OCI-LY3 (cell line): Measurements from ENCODE around the gene CMTM6.

Experiments
- H2AFZ ChIP-seq: fragments of 200-600, 300-600 bp; shearing (Covaris generic); 2 replicates; pipeline ENCODE4 v1.6.0; 2014; ENCODE audit warnings: antibody characterized with exemption, low read depth, low read length
- H3K27ac ChIP-seq: fragments of 200-600, 300-600 bp; sonication (generic); 2 replicates; pipeline ENCODE4 v1.5.1; 2014; ENCODE audit warnings: mild to moderate bottlenecking, low read length, moderate library complexity, mixed read lengths
- H3K27me3 ChIP-seq: fragments of 200-600, 300-600 bp; sonication (generic); 2 replicates; pipeline ENCODE4 v1.6.1; 2014; ENCODE audit warnings: low read depth, low read length, mixed read lengths
- H3K36me3 ChIP-seq: fragments of 200-600, 300-600 bp; sonication (generic); replicated peaks from 2 replicates; pipeline ENCODE3; 2014; ENCODE audit warnings: low read depth, low read length, mixed read lengths
- H3K4me1 ChIP-seq: fragments of 300-600, 200-600 bp; sonication (generic); 2 replicates; pipeline ENCODE4 v1.6.1; 2014; ENCODE audit warnings: low read length, mixed read lengths
- H3K4me2 ChIP-seq: fragments of 200-600, 300-600 bp; sonication (generic); 2 replicates; pipeline ENCODE4 v1.6.1; 2014; ENCODE audit warnings: low read length, mixed read lengths
- H3K4me3 ChIP-seq: fragments of 300-600, 200-600 bp; sonication (generic); 2 replicates; pipeline ENCODE4 v1.5.1; 2014; ENCODE audit warnings: antibody characterized with exemption, mild to moderate bottlenecking, low read length, moderate library complexity
- H3K79me2 ChIP-seq: fragments of 300-600, 200-600 bp; shearing (Covaris generic); 2 replicates; pipeline ENCODE4 v1.6.1; 2014; ENCODE audit warnings: mild to moderate bottlenecking, low read length, mixed read lengths
- H3K9ac ChIP-seq: fragments of 300-600, 200-600 bp; shearing (Covaris generic); 2 replicates; pipeline ENCODE4 v1.6.0; 2014; ENCODE audit warnings: mild to moderate bottlenecking, low read length, moderate library complexity
- H3K9me3 ChIP-seq: fragments of 200-600, 300-600 bp; shearing (Covaris generic); 2 replicates; pipeline ENCODE4 v1.6.1; 2014; ENCODE audit warnings: low read length, mixed read lengths; ENCODE audit not compliant: insufficient read depth
- H4K20me1 ChIP-seq: fragments of 200-600, 300-600 bp; sonication (generic); 2 replicates; pipeline ENCODE4 v1.6.1; 2016; ENCODE audit warnings: low read length, mixed read lengths; ENCODE audit not compliant: insufficient read depth
- CTCF ChIP-seq: fragments of 200-600, 300-600 bp; sonication (generic); IDR thresholded peaks from 2 replicates; pipeline ENCODE4 v1.5.1; 2014; ENCODE audit warnings: antibody characterized with exemption, low read length, low read depth
- EZH2phosphoT487 ChIP-seq: fragments of 200-600 bp; shearing (Covaris generic); IDR thresholded peaks from 2 replicates; pipeline ENCODE4 v1.6.1; 2018; ENCODE audit warnings: antibody characterized with exemption, mixed run types, low read depth

The CMTM6 gene

GRCh38 chr3:32454111-32454510, 48.5 kb downstream of the CMTM6 start:
- no peak overlapping the region for H2AFZ ChIP-seq
- H3K27me3 ChIP-seq: no peaks in the 10 kb centered on the region
- no peak overlapping the region for H3K4me3 ChIP-seq
- no peak overlapping the region for H3K4me2 ChIP-seq
- peaks cover 15% of the 10 kb centered on the region for H3K4me1 ChIP-seq
- no peaks in the 10 kb centered on the region for H3K36me3 ChIP-seq
- no peak overlapping the region for H3K9ac ChIP-seq
- H3K79me2 ChIP-seq: no peaks in the 10 kb centered on the region
- TF ChIP-seq EZH2phosphoT487: no peak
- TF ChIP-seq CTCF: no peak
- H4K20me1 ChIP-seq: no peaks in the 10 kb centered on the region
- no peak overlapping the region for H3K27ac ChIP-seq
- no peaks in the 10 kb centered on the region for H3K9me3 ChIP-seq

- Histone ChIP-seq H3K4me1 (peaks cover 8% of the 10 kb centered on the region), H3K36me3 (no peaks in the 10 kb centered on the region), H3K79me2 (no peaks in the 10 kb centered on the region), H3K27ac (no peak overlapping the region), H3K9ac (no peak overlapping the region), H3K4me3 (no peak overlapping the region), H4K20me1 (no peaks in the 10 kb centered on the region), H3K4me2 (no peak overlapping the region), H2AFZ (no peak overlapping the region), H3K9me3 (no peaks in the 10 kb centered on the region), H3K27me3 (no peaks in the 10 kb centered on the region)
- no peak for TF ChIP-seq EZH2phosphoT487
- no peak for TF ChIP-seq CTCF
These were observed 49.3 kb downstream of the CMTM6 start for GRCh38 chr3:32453346-32453745.

- H4K20me1 ChIP-seq: no peaks in the 10 kb centered on the region
- no peaks in the 10 kb centered on the region for H3K79me2 ChIP-seq
- H3K4me2 ChIP-seq: no peak overlapping the region
- no peak overlapping the region for H2AFZ ChIP-seq
- H3K27ac ChIP-seq: no peak overlapping the region
- no peaks in the 10 kb centered on the region for H3K9me3 ChIP-seq
- no peak overlapping the region for H3K4me3 ChIP-seq
- H3K27me3 ChIP-seq: no peaks in the 10 kb centered on the region
- TF ChIP-seq CTCF (no peak), EZH2phosphoT487 (no peak)
- peaks cover under 1% of the 10 kb centered on the region for H3K36me3 ChIP-seq
- H3K9ac ChIP-seq: no peak overlapping the region
- no peaks in the 10 kb centered on the region for H3K4me1 ChIP-seq
These were observed 50.6 kb downstream of the CMTM6 start for GRCh38 chr3:32452009-32452408.

GRCh38 chr3:32450992-32451659, 51.5 kb downstream of the CMTM6 start:
- no peak overlapping the region for H3K4me3 ChIP-seq
- no peaks in the 10 kb centered on the region for H4K20me1 ChIP-seq
- no peak overlapping the region for H2AFZ ChIP-seq
- H3K4me2 ChIP-seq: no peak overlapping the region
- H3K9me3 ChIP-seq: no peaks in the 10 kb centered on the region; the same call in 1 of the 2 replicates
- no peaks in the 10 kb centered on the region for H3K4me1 ChIP-seq
- no peaks in the 10 kb centered on the region for H3K27me3 ChIP-seq
- H3K9ac ChIP-seq: no peak overlapping the region
- TF ChIP-seq CTCF (no peak), EZH2phosphoT487 (no peak)
- peaks cover 4% of the 10 kb centered on the region for H3K36me3 ChIP-seq
- H3K27ac ChIP-seq: no peak overlapping the region
- H3K79me2 ChIP-seq: no peaks in the 10 kb centered on the region
